GM13977 (cell line): ENCODE measurements around the gene RARG.

Experiments used
- DNase-seq: peaks from one replicate; pipeline ENCODE4 v3.0.0; 2012; ENCODE audit warnings: low spot score
- CTCF ChIP-seq: IDR thresholded peaks from 2 replicates; pipeline ENCODE4 v1.5.1; 2012; ENCODE audit warnings: mild to moderate bottlenecking, control low read depth; ENCODE audit not compliant: insufficient read depth; ENCODE audit errors: extremely low read depth, missing control alignments
- in situ Hi-C: fragments of 300-500 bp; cut with MboI; formaldehyde crosslinking; loops from one replicate; pipeline ENCODE4 v1.12.0; 2022; ENCODE audit warnings: low sequenced_read_pairs, low pct_unique_long_range_greater_than_20kb, mixed read lengths, inconsistent platforms; ENCODE audit not compliant: unreplicated experiment

Gene RARG

GRCh38 chr12:53231921-53232645, at the start of gene RARG:
RARG (minus strand) TSS chr12:53232209; CDS start chr12:53227545, 4,664 bp downstream.
- peak; percentile 68 for DNase-seq
- in situ Hi-C loops, result no loop called here
- TF ChIP-seq CTCF, result peak; percentile 14

- in situ Hi-C loops, result no loop called here
- DNase-seq, result no peak
- TF ChIP-seq CTCF, result no peak
Measured at GRCh38 chr12:53279888-53280498, 48.0 kb upstream of the RARG start.

- no peak for DNase-seq
- TF ChIP-seq CTCF, result no peak
- in situ Hi-C loops, result no loop called here
Measured at GRCh38 chr12:53279283-53279869, 47.4 kb upstream of the RARG start.

- no peak for DNase-seq
- no peak for TF ChIP-seq CTCF
- in situ Hi-C loops, result no loop called here
Measured at GRCh38 chr12:53277981-53278380, 46.0 kb upstream of the RARG start.

GRCh38 chr12:53276511-53276910, 44.5 kb upstream of the RARG start:
- TF ChIP-seq CTCF, result no peak
- in situ Hi-C loops, result no loop called here
- no peak for DNase-seq

- in situ Hi-C loops, result no loop called here
- DNase-seq, result no peak
- no peak for TF ChIP-seq CTCF
Measured at GRCh38 chr12:53274445-53274844, 42.4 kb upstream of the RARG start.
